DOHH2 (cell line): Measurements from ENCODE around the gene AQP1.

ENCODE experiments used
- H3F3A ChIP-seq: fragments of 200-600 bp; sonication (generic), shearing (Covaris generic); 2 replicates; pipeline ENCODE4 v1.6.0; 2016; ENCODE audit warnings: antibody characterized with exemption, mild to moderate bottlenecking; ENCODE audit not compliant: control insufficient read depth, insufficient read depth
- H3K27ac ChIP-seq: fragments of 200-600 bp; sonication (generic); 2 replicates; pipeline ENCODE4 v1.5.1; 2014; ENCODE audit warnings: low read depth, mild to moderate bottlenecking, low read length, moderate library complexity
- H3K27me3 ChIP-seq: fragments of 200-600 bp; sonication (generic); 2 replicates; pipeline ENCODE4 v1.6.1; 2014; ENCODE audit warnings: mild to moderate bottlenecking, low read length, mixed read lengths; ENCODE audit not compliant: control insufficient read depth
- H3K36me3 ChIP-seq: fragments of 200-600 bp; sonication (generic); 2 replicates; pipeline ENCODE4 v1.6.1; 2014; ENCODE audit warnings: mild to moderate bottlenecking, low read length, moderate library complexity, mixed read lengths; ENCODE audit not compliant: control insufficient read depth
- H3K4me1 ChIP-seq: fragments of 200-600 bp; sonication (generic); 2 replicates; pipeline ENCODE4 v1.6.1; 2014; ENCODE audit warnings: mild to moderate bottlenecking, low read length, mixed read lengths; ENCODE audit not compliant: control insufficient read depth
- H3K4me2 ChIP-seq: fragments of 200-600 bp; sonication (generic); 2 replicates; pipeline ENCODE4 v1.6.0; 2014; ENCODE audit warnings: mild to moderate bottlenecking, low read length, moderate library complexity
- H3K4me3 ChIP-seq: fragments of 200-600 bp; sonication (generic); 2 replicates; pipeline ENCODE4 v1.5.1; 2014; ENCODE audit warnings: mild to moderate bottlenecking, low read length, mixed read lengths
- H3K79me2 ChIP-seq: fragments of 200-600 bp; sonication (generic); 2 replicates; pipeline ENCODE4 v1.6.1; 2014; ENCODE audit warnings: mild to moderate bottlenecking, low read length, mixed read lengths; ENCODE audit not compliant: control insufficient read depth
- H3K9me2 ChIP-seq: fragments of 200-600 bp; sonication (generic); replicated peaks from 2 replicates; pipeline ENCODE4 v1.6.1; 2014; ENCODE audit warnings: mild to moderate bottlenecking, low read length, mixed read lengths; ENCODE audit not compliant: control insufficient read depth
- H3K9me3 ChIP-seq: fragments of 200-600 bp; sonication (generic); 2 replicates; pipeline ENCODE4 v1.6.1; 2014; ENCODE audit warnings: antibody characterized with exemption, low read length, mixed read lengths; ENCODE audit not compliant: control insufficient read depth, insufficient read depth
- H4K20me1 ChIP-seq: fragments of 200-600 bp; sonication (generic); 2 replicates; pipeline ENCODE4 v1.6.0; 2014; ENCODE audit warnings: low read depth, mild to moderate bottlenecking, antibody characterized with exemption, low read length, moderate library complexity; ENCODE audit not compliant: control insufficient read depth, insufficient read depth
- CTCF ChIP-seq: fragments of 200-600 bp; sonication (generic); IDR thresholded peaks from one replicate; pipeline ENCODE4 v1.5.1; 2014; ENCODE audit warnings: antibody characterized with exemption, mild to moderate bottlenecking, low read depth, low read length; ENCODE audit not compliant: poor library complexity, severe bottlenecking
- EZH2phosphoT487 ChIP-seq: fragments of 200-600 bp; sonication (generic); IDR thresholded peaks from 2 replicates; pipeline ENCODE4 v1.6.1; 2017; ENCODE audit warnings: borderline replicate concordance, mild to moderate bottlenecking, antibody characterized with exemption, low read length, moderate library complexity, mixed read lengths

AQP1 gene

DNA sequence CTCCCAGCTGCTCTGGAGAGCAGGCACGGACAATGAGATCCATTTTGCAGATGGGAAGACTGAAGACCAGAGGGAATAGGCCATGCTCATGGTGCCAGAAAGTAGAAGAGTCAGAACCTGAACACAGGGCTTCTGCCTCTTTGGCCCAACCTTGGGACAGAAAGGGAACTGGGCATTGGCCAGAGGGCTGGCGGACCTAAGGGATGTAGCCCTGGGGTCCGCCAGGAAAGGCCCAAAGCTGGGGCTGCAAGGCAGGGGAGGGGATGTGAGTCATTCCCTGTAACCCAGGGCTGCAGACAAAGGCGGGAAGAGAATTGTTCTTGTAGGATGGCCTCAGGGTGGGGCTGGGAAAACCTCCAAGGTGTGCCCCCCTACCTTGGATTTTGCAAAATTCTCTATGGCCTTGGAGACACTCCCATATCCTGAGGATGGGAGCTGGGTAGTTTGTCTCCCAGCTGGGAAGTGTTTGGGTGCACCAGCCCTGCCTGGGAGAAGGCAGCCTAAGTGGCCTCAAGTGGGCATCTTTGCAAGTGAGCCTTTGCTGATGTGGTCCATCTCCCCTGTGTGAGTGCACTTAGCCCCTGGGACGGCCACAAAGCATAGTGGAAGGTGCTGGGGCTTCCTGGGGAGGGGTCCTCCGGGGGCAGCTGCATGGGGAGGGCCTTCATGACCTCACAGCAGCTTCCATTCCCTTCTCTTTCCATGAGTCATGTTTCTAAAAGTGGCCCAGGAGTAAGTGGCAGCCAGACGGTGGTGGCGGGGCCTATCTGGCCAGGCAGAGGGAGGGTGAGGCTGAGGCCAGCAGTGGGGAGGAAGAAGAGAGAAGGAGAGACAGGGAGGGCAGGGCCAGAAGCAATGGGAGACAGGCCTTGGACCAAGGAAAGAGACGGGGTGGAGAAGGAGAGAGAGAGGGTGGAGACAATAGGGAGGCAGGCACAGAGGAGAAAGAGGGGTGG is 9.2 kb downstream of the AQP1 start:
- H3K27me3 ChIP-seq: no peaks in the 10 kb centered on the region
- H3K4me2 ChIP-seq: no peak overlapping the region
- no peaks in the 10 kb centered on the region for H3K36me3 ChIP-seq
- no peaks in the 10 kb centered on the region for H3K9me3 ChIP-seq
- no peaks in the 10 kb centered on the region for H3K9me2 ChIP-seq
- H3K4me1 ChIP-seq: no peaks in the 10 kb centered on the region
- no peak overlapping the region for H3K27ac ChIP-seq
- H3K79me2 ChIP-seq: no peaks in the 10 kb centered on the region
- TF ChIP-seq CTCF (no peak), EZH2phosphoT487 (no peak)
- H3K4me3 ChIP-seq: no peak overlapping the region
- no peaks in the 10 kb centered on the region for H3F3A ChIP-seq
- H4K20me1 ChIP-seq: no peaks in the 10 kb centered on the region

DNA sequence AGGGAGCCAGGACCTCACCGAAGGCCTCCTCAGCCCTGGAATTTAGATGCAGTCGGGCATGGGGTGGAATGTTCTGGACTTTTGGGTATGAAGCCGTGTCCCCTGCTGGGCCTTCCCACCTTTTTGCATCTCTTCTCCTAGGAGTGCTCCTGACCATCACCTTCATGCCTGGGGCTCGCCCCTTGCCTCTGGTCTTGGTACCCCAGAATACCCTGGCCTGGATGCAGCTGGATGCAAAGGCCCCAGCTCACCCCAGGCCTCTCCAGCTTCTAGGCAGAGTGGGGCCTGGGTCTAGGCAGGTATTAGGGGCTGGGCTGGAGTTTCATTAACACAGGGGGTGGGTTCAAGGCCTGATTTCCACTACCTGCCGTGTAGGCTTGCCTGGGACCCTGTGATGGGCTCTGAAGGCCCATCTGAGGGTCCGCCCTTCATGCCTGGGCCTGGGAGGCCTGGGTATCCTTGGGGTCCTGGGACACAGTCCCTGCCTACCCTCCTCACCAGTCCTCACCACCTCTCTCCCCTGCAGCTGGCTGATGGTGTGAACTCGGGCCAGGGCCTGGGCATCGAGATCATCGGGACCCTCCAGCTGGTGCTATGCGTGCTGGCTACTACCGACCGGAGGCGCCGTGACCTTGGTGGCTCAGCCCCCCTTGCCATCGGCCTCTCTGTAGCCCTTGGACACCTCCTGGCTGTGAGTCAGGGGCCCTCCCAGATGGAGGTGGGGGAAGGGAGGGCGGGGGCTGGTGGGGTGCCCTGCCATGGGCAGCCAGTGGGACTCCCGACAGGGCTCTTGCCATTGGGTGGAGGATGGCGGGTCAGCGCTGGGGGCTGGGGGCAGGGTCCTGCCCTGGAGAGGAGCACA is 10.1 kb downstream of the AQP1 start:
- Histone ChIP-seq H3K4me3 (no peak overlapping the region), H3K4me2 (no peak overlapping the region), H3K9me3 (no peaks in the 10 kb centered on the region), H3K27me3 (no peaks in the 10 kb centered on the region), H3K36me3 (no peaks in the 10 kb centered on the region), H3K4me1 (no peaks in the 10 kb centered on the region), H3F3A (no peaks in the 10 kb centered on the region), H4K20me1 (no peaks in the 10 kb centered on the region), H3K9me2 (no peaks in the 10 kb centered on the region), H3K79me2 (no peaks in the 10 kb centered on the region), H3K27ac (no peak overlapping the region)
- TF ChIP-seq EZH2phosphoT487: no peak
- no peak for TF ChIP-seq CTCF

GRCh38 chr7:30922596-30922995 is 10.9 kb downstream of the AQP1 start:
- Histone ChIP-seq H3K27ac (no peak overlapping the region), H3K36me3 (no peaks in the 10 kb centered on the region), H3K4me1 (no peaks in the 10 kb centered on the region), H3K4me2 (no peak overlapping the region), H3F3A (no peaks in the 10 kb centered on the region), H3K4me3 (no peak overlapping the region), H3K9me2 (no peaks in the 10 kb centered on the region), H3K27me3 (no peaks in the 10 kb centered on the region), H4K20me1 (no peaks in the 10 kb centered on the region), H3K79me2 (no peaks in the 10 kb centered on the region), H3K9me3 (peaks cover 3% of the 10 kb centered on the region; the same call in 1 of the 2 replicates)
- TF ChIP-seq EZH2phosphoT487 (no peak), CTCF (no peak)
